ENCODE data around the gene MUC5B.

The MUC5B gene

DNA sequence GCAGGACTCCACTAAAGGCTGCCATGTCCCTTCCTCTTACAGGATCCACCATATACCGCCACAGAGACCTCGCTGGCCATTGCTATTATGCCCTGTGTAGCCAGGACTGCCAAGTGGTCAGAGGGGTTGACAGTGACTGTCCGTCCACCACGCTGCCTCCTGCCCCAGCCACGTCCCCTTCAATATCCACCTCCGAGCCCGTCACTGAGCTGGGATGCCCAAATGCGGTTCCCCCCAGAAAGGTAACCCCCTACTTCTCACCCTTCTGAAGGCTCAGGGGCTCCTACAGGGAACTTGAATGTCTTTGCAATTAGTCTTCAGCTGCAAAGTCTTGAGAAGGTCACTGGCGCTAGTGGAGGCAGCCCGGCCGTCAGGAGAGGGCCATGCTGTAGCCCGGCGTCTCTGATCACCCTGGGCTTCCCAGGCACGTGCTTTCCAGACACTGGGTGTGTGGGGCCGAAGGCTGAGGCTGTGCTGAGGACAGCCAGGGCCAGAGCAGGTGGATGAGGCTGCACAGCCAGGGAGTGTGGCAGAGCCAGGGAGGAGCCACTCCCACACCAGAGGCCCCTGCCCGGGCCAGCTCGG is 30.0 kb upstream of the MUC5B start:
- peak; percentile 28 for DNase-seq (ENCODE audit: low spot score)

GRCh38 chr11:1193326-1194230 is 29.3 kb upstream of the MUC5B start:
- DNase-seq (ENCODE audit: low spot score), result peak; percentile 40

- DNase-seq (ENCODE audit: low spot score), result peak; percentile 43
Measured at GRCh38 chr11:1194231-1194976, 28.5 kb upstream of the MUC5B start.

DNA sequence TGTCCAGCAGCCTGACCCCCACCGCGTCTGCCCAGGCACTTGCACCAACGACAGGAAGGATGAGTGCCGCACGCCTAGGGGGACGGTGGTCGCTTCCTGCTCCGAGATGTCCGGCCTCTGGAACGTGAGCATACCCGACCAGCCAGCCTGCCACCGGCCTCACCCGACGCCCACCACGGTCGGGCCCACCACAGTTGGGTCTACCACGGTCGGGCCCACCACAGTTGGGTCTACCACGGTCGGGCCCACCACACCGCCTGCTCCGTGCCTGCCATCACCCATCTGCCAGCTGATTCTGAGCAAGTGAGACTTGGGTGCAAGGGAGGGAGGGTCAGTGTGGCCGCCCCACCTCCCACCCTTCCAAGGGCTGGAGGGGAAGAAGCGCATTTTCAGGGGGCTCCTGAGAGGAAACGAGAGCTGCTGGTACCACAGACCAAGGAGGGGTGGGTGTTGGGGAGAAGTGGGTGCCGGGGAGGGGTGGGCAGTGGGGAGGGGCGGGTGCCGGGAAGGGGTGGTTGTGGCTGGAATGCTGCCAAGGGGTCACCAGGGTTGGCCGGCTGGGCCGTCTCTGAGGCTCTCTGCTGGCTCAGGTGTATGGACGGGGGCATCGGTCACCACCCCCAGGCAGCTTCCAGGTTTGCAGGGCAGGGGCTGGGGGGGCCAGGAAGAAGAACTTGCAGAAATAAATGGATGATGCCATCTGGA is 27.7 kb upstream of the MUC5B start:
- DNase-seq (ENCODE audit: low spot score), result peak; percentile 21

GRCh38 chr11:1195682-1196515 is 27.0 kb upstream of the MUC5B start:
- peak; percentile 42 for DNase-seq (ENCODE audit: low spot score)

DNA sequence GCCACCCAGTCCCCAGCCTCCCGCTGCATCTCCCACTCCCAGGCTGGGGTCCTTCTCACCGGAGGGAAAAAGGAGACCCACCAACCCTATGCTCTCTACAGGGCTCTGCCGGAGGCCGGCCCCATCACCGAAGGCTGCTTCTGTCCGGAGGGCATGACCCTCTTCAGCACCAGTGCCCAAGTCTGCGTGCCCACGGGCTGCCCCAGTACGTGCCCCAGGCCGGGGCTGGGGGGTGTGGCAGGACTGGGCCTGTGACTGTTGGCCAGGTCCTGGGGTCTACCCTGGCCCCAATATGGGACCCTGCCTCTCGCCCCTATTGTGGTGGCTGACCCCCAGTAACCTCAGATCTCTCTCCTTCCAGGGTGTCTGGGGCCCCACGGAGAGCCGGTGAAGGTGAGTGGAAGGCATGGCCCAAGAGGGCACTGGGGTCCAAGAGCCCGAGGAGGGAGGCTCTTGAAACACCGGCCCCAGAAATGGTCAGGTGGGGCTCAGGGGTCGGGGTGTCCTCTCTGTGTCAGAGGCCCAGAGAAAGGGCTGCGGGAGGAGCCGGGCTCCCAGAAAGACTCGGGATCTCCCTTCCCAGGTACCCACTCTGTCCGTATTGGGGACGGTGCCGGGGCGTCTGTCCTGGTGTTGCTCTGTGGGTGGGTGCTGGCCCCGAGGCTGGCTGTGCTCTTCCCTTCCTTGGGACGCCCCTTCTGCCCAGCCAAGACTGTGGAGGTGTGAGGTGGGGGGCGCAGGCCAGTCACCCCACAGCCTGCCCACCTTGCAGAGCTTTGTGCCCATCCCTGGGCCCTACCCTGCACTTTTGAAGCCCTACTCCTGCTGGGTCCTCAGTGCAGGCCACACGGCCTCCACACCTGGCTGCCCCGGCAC is 26.1 kb upstream of the MUC5B start:
- DNase-seq (ENCODE audit: low spot score), result peak; percentile 42

GRCh38 chr11:1197431-1197885 is 25.4 kb upstream of the MUC5B start:
- DNase-seq (ENCODE audit: low spot score), result no peak

- DNase-seq (ENCODE audit: low spot score), result peak; percentile 52
Measured at GRCh38 chr11:1197886-1198560, 24.8 kb upstream of the MUC5B start.

GRCh38 chr11:1198561-1199240 is 24.2 kb upstream of the MUC5B start:
- peak; percentile 38 for DNase-seq (ENCODE audit: low spot score)

DNA sequence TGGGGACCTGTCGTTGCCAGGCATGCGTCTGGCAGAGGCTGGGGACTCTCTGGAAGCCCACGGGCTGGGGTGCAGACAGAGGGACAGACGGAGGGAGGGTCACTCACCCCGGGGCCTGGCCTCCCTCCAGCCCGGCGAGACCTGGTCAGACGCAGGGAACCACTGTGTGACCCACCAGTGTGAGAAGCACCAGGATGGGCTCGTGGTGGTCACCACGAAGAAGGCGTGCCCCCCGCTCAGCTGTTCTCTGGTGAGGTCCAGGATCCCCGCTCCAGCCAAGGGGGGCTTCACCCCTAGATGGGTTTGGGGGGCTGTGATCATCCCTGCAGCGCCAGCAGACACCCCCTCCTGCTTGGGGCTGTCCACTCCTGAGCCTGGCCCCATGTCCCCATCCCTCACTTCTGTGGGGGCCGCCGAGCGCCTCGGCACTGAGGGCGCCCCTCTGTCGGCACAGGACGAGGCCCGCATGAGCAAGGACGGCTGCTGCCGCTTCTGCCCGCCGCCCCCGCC is 23.6 kb upstream of the MUC5B start:
- DNase-seq (ENCODE audit: low spot score), result peak; percentile 44

GRCh38 chr11:1199751-1200610 is 22.9 kb upstream of the MUC5B start:
- peak; percentile 47 for DNase-seq (ENCODE audit: low spot score)

DNA sequence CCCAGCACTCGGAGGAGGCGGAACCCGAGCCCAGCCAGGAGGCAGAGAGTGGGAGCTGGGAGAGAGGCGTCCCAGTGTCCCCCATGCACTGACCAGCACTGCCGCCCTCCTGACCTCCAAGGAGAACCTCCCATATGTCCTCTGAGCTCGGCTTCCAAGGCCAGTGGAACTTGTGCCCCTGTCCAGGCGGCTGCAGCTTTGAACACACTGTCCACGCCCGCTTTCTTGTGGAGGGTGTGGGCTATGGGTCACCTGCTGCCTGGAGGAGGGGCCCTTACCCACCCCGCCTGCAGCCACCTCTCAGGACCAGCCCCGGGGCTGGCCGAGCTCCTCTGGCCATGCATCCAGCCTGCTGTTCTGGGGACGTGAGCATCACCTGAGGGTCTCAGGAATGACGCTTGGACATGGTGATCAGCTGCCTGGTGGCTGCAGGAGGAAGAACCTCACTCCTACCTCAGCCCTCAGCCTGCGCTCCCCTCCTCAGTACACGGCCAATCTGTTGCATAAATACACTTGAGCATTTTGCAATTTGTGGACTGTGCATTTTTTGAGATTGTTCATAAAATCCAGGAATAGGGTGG is 22.2 kb upstream of the MUC5B start:
- DNase-seq (ENCODE audit: low spot score), result peak; percentile 45

- DNase-seq (ENCODE audit: low spot score), result no peak
Measured at GRCh38 chr11:1201395-1202153, 21.3 kb upstream of the MUC5B start.

DNA sequence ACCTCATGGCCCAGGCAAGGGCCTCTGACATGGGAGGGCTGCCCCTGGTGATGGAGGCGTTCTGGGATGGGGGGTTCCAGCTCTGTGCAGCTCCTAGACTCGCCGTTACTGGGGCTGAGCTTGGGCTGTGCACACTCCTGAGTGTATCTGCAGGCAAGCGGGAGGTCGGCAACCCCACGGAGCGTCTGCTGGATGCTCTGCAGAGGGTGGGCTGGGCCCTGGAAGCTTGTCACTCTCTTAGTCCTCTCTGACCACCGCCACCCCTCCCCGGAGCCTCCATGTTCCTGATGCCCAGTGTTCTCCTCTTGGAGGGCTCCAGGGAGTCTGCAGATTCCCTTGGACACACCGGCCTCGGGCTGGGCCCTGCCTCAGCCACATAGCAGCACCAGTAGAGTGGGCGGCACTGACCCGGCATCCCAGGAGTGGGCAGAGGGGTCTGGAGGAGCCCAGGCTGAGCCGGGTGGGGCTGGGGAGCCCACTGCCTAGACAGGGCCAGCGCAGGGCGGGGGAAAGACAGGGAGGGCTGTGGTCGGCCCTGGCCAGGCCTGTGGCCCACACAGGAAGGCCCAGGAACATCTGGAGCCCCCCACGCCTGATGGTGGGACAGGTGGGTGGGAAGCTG is 20.6 kb upstream of the MUC5B start:
- DNase-seq (ENCODE audit: low spot score), result peak; percentile 46

GRCh38 chr11:1202776-1203504 is 19.9 kb upstream of the MUC5B start:
- DNase-seq (ENCODE audit: low spot score), result peak; percentile 86
